Ovary (tissue), 3 donors: ENCODE data around the gene TMED5.

Experiments used
- CTCF ChIP-seq, 3 donors: fragments of 450-650 bp in 2 of 3; fragments of 200-600 bp in 1 of 3; IDR thresholded peaks; one replicate each; pipeline versions ENCODE4 v1.5.1 to v1.8.0; 2016 to 2022; ENCODE audit warnings: antibody characterized with exemption in 3 of 3, mild to moderate bottlenecking in 1 of 3
- EP300 ChIP-seq: sonication (generic); formaldehyde crosslinking; IDR thresholded peaks from one replicate; pipeline ENCODE4 v1.6.1; 2017; ENCODE audit warnings: antibody characterized with exemption
- POLR2A ChIP-seq: fragments of 450-650 bp; IDR thresholded peaks from one replicate; pipeline ENCODE4 v1.6.1; 2017; ENCODE audit warnings: antibody characterized with exemption, mild to moderate bottlenecking, moderate library complexity
- donor health status: DM: no; HTN: no; CAD: no.

GRCh38 chr1:93178418-93178817 is 1.8 kb downstream of the TMED5 start:
- TF ChIP-seq CTCF (IDR thresholded peaks at IDR 0.05), result no peak
- TF ChIP-seq EP300, result no peak
- no peak for TF ChIP-seq POLR2A
